ENCODE data around the gene ODAD3. TPM values are rescaled to one million over a fixed set of nuclear protein-coding genes. Genes with fewer than 3 reads are reported as not detected.

The ODAD3 gene
- total RNA-seq, 1 experiment from 2014 or later, result 1.9 TPM

DNA sequence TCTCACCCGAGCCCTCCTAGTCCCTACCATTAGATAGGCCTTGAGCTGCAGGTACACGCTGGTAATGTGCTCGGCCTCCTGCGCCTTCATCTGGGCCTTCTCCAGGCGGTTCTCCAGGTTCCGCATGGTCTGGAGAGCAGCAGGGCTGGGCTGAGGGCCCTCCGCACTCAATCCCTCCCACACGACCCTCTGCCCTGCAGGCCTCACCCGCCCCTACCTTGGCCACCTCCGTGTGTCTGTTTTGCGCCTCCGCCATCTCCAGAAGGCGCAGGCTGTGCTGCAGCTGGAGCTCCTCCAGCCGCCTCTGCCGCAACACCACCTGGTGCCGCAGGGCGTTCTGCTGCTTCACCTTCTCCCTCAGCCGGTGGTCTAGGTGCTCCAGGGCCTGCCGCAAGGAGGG lies 8.3 kb downstream of the ODAD3 start:
- TF ChIP-seq REST (IDR thresholded peaks at IDR 0.05; ENCODE audit: insufficient read depth in 1 of 2, low read depth in 2 of 2, low read length in 1 of 2) (no peak), TCF7L2 (IDR thresholded peaks at IDR 0.05; ENCODE audit: low read depth, low read length) (no peak)
- TF ChIP-seq, protein P1, sequence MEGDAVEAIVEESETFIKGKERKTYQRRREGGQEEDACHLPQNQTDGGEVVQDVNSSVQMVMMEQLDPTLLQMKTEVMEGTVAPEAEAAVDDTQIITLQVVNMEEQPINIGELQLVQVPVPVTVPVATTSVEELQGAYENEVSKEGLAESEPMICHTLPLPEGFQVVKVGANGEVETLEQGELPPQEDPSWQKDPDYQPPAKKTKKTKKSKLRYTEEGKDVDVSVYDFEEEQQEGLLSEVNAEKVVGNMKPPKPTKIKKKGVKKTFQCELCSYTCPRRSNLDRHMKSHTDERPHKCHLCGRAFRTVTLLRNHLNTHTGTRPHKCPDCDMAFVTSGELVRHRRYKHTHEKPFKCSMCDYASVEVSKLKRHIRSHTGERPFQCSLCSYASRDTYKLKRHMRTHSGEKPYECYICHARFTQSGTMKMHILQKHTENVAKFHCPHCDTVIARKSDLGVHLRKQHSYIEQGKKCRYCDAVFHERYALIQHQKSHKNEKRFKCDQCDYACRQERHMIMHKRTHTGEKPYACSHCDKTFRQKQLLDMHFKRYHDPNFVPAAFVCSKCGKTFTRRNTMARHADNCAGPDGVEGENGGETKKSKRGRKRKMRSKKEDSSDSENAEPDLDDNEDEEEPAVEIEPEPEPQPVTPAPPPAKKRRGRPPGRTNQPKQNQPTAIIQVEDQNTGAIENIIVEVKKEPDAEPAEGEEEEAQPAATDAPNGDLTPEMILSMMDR (IDR thresholded peaks at IDR 0.05), result no peak
- DNase-seq (ENCODE audit: low read depth, low spot score), result no peak
- intact Hi-C loops (cut with micrococcal nuclease; ENCODE audit: unreplicated experiment) (no loop called here), in situ Hi-C loops (cut with HindIII; ENCODE audit: low pct_unique_long_range_greater_than_20kb, low sequenced_read_pairs) (no loop called here)
- ChIA-PET CTCF (no interaction called here), POLR2A (no interaction called here)
- no TSS peak for BruUV-seq (replicated peaks)
- H3K4me3 ChIP-seq (ENCODE audit: low read depth in 2 of 2, low read length in 2 of 2), result no peak overlapping the region
- no peak for ATAC-seq
- H3K27me3 ChIP-seq (ENCODE audit: control insufficient read depth, insufficient read depth, low read length), result no peaks in the 10 kb centered on the region
- H3K4me1 ChIP-seq (ENCODE audit: control insufficient read depth, insufficient read depth, low read length), result no peaks in the 10 kb centered on the region
- no peaks in the 10 kb centered on the region for H3K36me3 ChIP-seq (ENCODE audit: control insufficient read depth, insufficient read depth, low read length)
- no peaks in the 10 kb centered on the region for H3K9me3 ChIP-seq (ENCODE audit: control insufficient read depth, insufficient read depth, low read depth, low read length)
- H3K27ac ChIP-seq (ENCODE audit: low read length), result no peak overlapping the region

- no TSS peak for BruUV-seq (replicated peaks)
- H3K36me3 ChIP-seq (ENCODE audit: control insufficient read depth, insufficient read depth, low read length), result no peaks in the 10 kb centered on the region
- CTCF ChIA-PET, result no interaction called here
- no peak overlapping the region for H3K27ac ChIP-seq (ENCODE audit: low read length)
- in situ Hi-C loops (cut with HindIII; ENCODE audit: low pct_unique_long_range_greater_than_20kb, low sequenced_read_pairs), result no loop called here
- no peaks in the 10 kb centered on the region for H3K27me3 ChIP-seq (ENCODE audit: control insufficient read depth, insufficient read depth, low read length)
- no peaks in the 10 kb centered on the region for H3K4me1 ChIP-seq (ENCODE audit: control insufficient read depth, insufficient read depth, low read length)
- intact Hi-C loops (cut with micrococcal nuclease; ENCODE audit: unreplicated experiment), result no loop called here
- H3K4me3 ChIP-seq (ENCODE audit: low read depth in 2 of 2, low read length in 2 of 2), result no peak overlapping the region
- POLR2A ChIA-PET, result no interaction called here
- TF ChIP-seq, protein P1 (IDR thresholded peaks at IDR 0.05), result no peak
- no peak for TF ChIP-seq POLR2AphosphoS5 (IDR thresholded peaks at IDR 0.05; ENCODE audit: low read depth, low read length)
- no peak for TF ChIP-seq REST (IDR thresholded peaks at IDR 0.05; ENCODE audit: insufficient read depth in 1 of 2, low read depth in 2 of 2, low read length in 1 of 2)
- no peak for TF ChIP-seq TCF7L2 (IDR thresholded peaks at IDR 0.05; ENCODE audit: low read depth, low read length)
- no peak for TF ChIP-seq SIN3A (IDR thresholded peaks at IDR 0.05; ENCODE audit: borderline replicate concordance, insufficient read depth, low read depth, low read length)
- ATAC-seq (no peak), DNase-seq (ENCODE audit: low read depth, low spot score) (no peak)
- H3K9me3 ChIP-seq (ENCODE audit: control insufficient read depth, insufficient read depth, low read depth, low read length), result no peaks in the 10 kb centered on the region
Observed at GRCh38 chr19:11425719-11426457, 9.0 kb downstream of the ODAD3 start.
